ENCODE measurements around the gene ATP5F1B.

Gene ATP5F1B

GRCh38 chr12:56661979-56662638, 16.3 kb upstream of the ATP5F1B start:
- TF ChIP-seq CEBPB (IDR thresholded peaks at IDR 0.05) (no peak), EGR1 (IDR thresholded peaks at IDR 0.05) (no peak), REST (IDR thresholded peaks at IDR 0.05; ENCODE audit: low read depth) (no peak), NFIC (IDR thresholded peaks at IDR 0.05) (no peak), TCF12 (IDR thresholded peaks at IDR 0.05; ENCODE audit: low read depth) (no peak), TEAD4 (IDR thresholded peaks at IDR 0.05) (no peak), ZBTB7A (IDR thresholded peaks at IDR 0.05; ENCODE audit: low read depth) (no peak), MAX (IDR thresholded peaks at IDR 0.05) (no peak), CREB1 (IDR thresholded peaks at IDR 0.05; ENCODE audit: low read depth) (no peak), RAD21 (IDR thresholded peaks at IDR 0.05; ENCODE audit: low read depth) (no peak), EP300 (IDR thresholded peaks at IDR 0.05; ENCODE audit: borderline replicate concordance) (no peak), YY1 (IDR thresholded peaks at IDR 0.05; ENCODE audit: low read depth) (no peak), USF1 (IDR thresholded peaks at IDR 0.05) (no peak), TAF1 (IDR thresholded peaks at IDR 0.05; ENCODE audit: low read depth) (no peak), FOXM1 (IDR thresholded peaks at IDR 0.05; ENCODE audit: borderline replicate concordance, low read depth) (no peak)

- TF ChIP-seq CREB1 (IDR thresholded peaks at IDR 0.05; ENCODE audit: low read depth) (no peak), MAX (IDR thresholded peaks at IDR 0.05) (no peak), RAD21 (IDR thresholded peaks at IDR 0.05; ENCODE audit: low read depth) (no peak), YY1 (IDR thresholded peaks at IDR 0.05; ENCODE audit: low read depth) (no peak), NFIC (IDR thresholded peaks at IDR 0.05) (no peak), USF1 (IDR thresholded peaks at IDR 0.05) (no peak), ZBTB7A (IDR thresholded peaks at IDR 0.05; ENCODE audit: low read depth) (no peak), REST (IDR thresholded peaks at IDR 0.05; ENCODE audit: low read depth) (no peak), EP300 (IDR thresholded peaks at IDR 0.05; ENCODE audit: borderline replicate concordance) (no peak), EGR1 (IDR thresholded peaks at IDR 0.05) (no peak), TAF1 (IDR thresholded peaks at IDR 0.05; ENCODE audit: low read depth) (no peak)
These were observed 15.8 kb upstream of the ATP5F1B start for GRCh38 chr12:56661560-56661959.

- TF ChIP-seq ZBTB7A (IDR thresholded peaks at IDR 0.05; ENCODE audit: low read depth) = no peak
- TF ChIP-seq REST (IDR thresholded peaks at IDR 0.05; ENCODE audit: low read depth) = no peak
- no peak for TF ChIP-seq NFIC (IDR thresholded peaks at IDR 0.05)
- no peak for TF ChIP-seq EGR1 (IDR thresholded peaks at IDR 0.05)
- TF ChIP-seq TAF1 (IDR thresholded peaks at IDR 0.05; ENCODE audit: low read depth) = no peak
- no peak for TF ChIP-seq TCF12 (IDR thresholded peaks at IDR 0.05; ENCODE audit: low read depth)
- no peak for TF ChIP-seq YY1 (IDR thresholded peaks at IDR 0.05; ENCODE audit: low read depth)
- TF ChIP-seq MAX (IDR thresholded peaks at IDR 0.05) = no peak
- no peak for TF ChIP-seq USF1 (IDR thresholded peaks at IDR 0.05)
- TF ChIP-seq TEAD4 (IDR thresholded peaks at IDR 0.05) = no peak
- TF ChIP-seq EP300 (IDR thresholded peaks at IDR 0.05; ENCODE audit: borderline replicate concordance) = no peak
- no peak for TF ChIP-seq CREB1 (IDR thresholded peaks at IDR 0.05; ENCODE audit: low read depth)
- no peak for TF ChIP-seq CEBPB (IDR thresholded peaks at IDR 0.05)
- no peak for TF ChIP-seq FOXM1 (IDR thresholded peaks at IDR 0.05; ENCODE audit: borderline replicate concordance, low read depth)
These were observed 13.1 kb upstream of the ATP5F1B start for GRCh38 chr12:56658921-56659320.
